GM12878 (cell line): ENCODE results near the gene SLC27A5. TPM values are rescaled to one million over a fixed set of nuclear protein-coding genes. Genes with fewer than 3 reads are reported as not detected.
A peak's percentile ranks its signal among the peaks of the same experiment; 100 is the strongest.

Experiments
- ATAC-seq: fragments of 200-7000 bp; cut with Tn5 transposase; 3 replicates; pipeline ENCODE4 v1.9.1; 2020; ENCODE audit warnings: mild to moderate bottlenecking, moderate library complexity
- BruUV-seq: library from RNA; stranded (reverse); fragments of 400-500 nt; replicated peaks from 2 replicates; lab custom pipeline; 2021; lab: Mats Ljungman, UMichigan
- CTCF ChIA-PET: fragments of 300-600 bp; sonication (Branson Sonifier 250); formaldehyde crosslinking; extraction: SDS; loops from one replicate; lab custom pipeline; 2021; ENCODE audit warnings: inconsistent platforms; lab: Yijun Ruan, JAX
- POLR2A ChIA-PET: fragments of 350-600 bp; formaldehyde crosslinking; extraction: SDS; loops from one replicate; lab custom pipeline; 2021; ENCODE audit warnings: inconsistent platforms; lab: Charles Lee
- RAD21 ChIA-PET: fragments of 300-600 bp; sonication (Branson Sonifier 250); formaldehyde crosslinking; loops from one replicate; lab custom pipeline; 2023; ENCODE audit warnings: antibody characterized with exemption; ENCODE audit not compliant: unreplicated experiment; lab: Charles Lee
- SMC1A ChIA-PET: fragments of 300-600 bp; sonication (Branson Sonifier 250); formaldehyde crosslinking; loops from one replicate; lab custom pipeline; 2023; ENCODE audit not compliant: unreplicated experiment, uncharacterized antibody; lab: Charles Lee
- DNase-seq: peaks from one replicate; pipeline ENCODE4 v3.0.0-alpha.2; 2011; ENCODE audit warnings: low read depth, low spot score
- FAIRE-seq: peaks from 3 replicates; lab custom pipeline; 2011; peaks lifted over from hg19 to GRCh38; lab: Jason Lieb, UNC
- H2AFZ ChIP-seq: 2 replicates; pipeline ENCODE4 v1.6.0; 2011; ENCODE audit warnings: low read depth, low read length, control low read depth; ENCODE audit not compliant: control insufficient read depth
- H3K27ac ChIP-seq: 2 replicates; pipeline ENCODE4 v1.5.1; 2011; ENCODE audit warnings: control low read depth; ENCODE audit not compliant: control insufficient read depth, insufficient read depth
- H3K27me3 ChIP-seq, 2 experiments: replicated peaks in 1 of 2; 2 replicates each; pipeline versions ENCODE4 v1.6.0 to v1.6.1; 2011; ENCODE audit warnings: low read length in 1 of 2; ENCODE audit not compliant: control insufficient read depth in 2 of 2, insufficient read depth in 2 of 2
- H3K36me3 ChIP-seq, 2 experiments: 2 replicates each; pipeline ENCODE4 v1.5.1; 2011; ENCODE audit warnings: low read length in 1 of 2; ENCODE audit not compliant: control insufficient read depth in 2 of 2, insufficient read depth in 2 of 2
- H3K4me1 ChIP-seq: 2 replicates; pipeline ENCODE4 v1.6.1; 2011; ENCODE audit warnings: mild to moderate bottlenecking, low read length, moderate library complexity, mixed read lengths; ENCODE audit not compliant: control insufficient read depth, insufficient read depth
- H3K4me2 ChIP-seq: 2 replicates; pipeline ENCODE4 v1.6.0; 2011; ENCODE audit warnings: control low read depth; ENCODE audit not compliant: control insufficient read depth, insufficient read depth
- H3K4me3 ChIP-seq: fragments of 200-600 bp; sonication (generic); 2 replicates; pipeline ENCODE4 v1.5.1; 2016
- H3K79me2 ChIP-seq: 2 replicates; pipeline ENCODE4 v1.6.0; 2011; ENCODE audit warnings: low read length; ENCODE audit not compliant: control insufficient read depth, insufficient read depth
- H3K9ac ChIP-seq: 2 replicates; pipeline ENCODE4 v1.8.0; 2011; ENCODE audit warnings: low read length, control low read depth, mixed read lengths; ENCODE audit not compliant: control insufficient read depth, insufficient read depth
- H3K9me3 ChIP-seq: replicated peaks from 3 replicates; pipeline ENCODE4 v1.5.1; 2011; ENCODE audit warnings: mild to moderate bottlenecking, low read length; ENCODE audit not compliant: control insufficient read depth, insufficient read depth
- H4K20me1 ChIP-seq: 2 replicates; pipeline ENCODE4 v1.6.0; 2011; ENCODE audit not compliant: control insufficient read depth, insufficient read depth
- ATF7 ChIP-seq: fragments of 450-650 bp; IDR thresholded peaks from 2 replicates; pipeline ENCODE4 v1.6.1; 2016; ENCODE audit warnings: low read depth, mild to moderate bottlenecking
- BCL11A ChIP-seq: IDR thresholded peaks from 2 replicates; pipeline ENCODE4 v1.6.1; 2011; ENCODE audit warnings: low read depth, low read length
- CHD4 ChIP-seq: fragments of 200-600 bp; sonication (generic); IDR thresholded peaks from 2 replicates; pipeline ENCODE4 v1.6.1; 2016; ENCODE audit warnings: mild to moderate bottlenecking
- CREB1 ChIP-seq: IDR thresholded peaks from 2 replicates; pipeline ENCODE4 v1.6.1; 2012; ENCODE audit warnings: low read depth, mild to moderate bottlenecking, inconsistent platforms
- EGR1 ChIP-seq, 2 experiments: IDR thresholded peaks; 1 replicate in 1 of 2; 2 replicates in 1 of 2; pipeline ENCODE4 v1.6.1; 2011 to 2012; ENCODE audit warnings: low read depth in 2 of 2, low read length in 2 of 2, borderline replicate concordance in 1 of 2, mild to moderate bottlenecking in 1 of 2, moderate library complexity in 1 of 2
- IKZF1 ChIP-seq: fragments of 450-650 bp; conservative IDR thresholded peaks from 2 replicates; pipeline ENCODE4 v1.6.1; 2017; ENCODE audit warnings: antibody characterized with exemption, mild to moderate bottlenecking
- MTA3 ChIP-seq: IDR thresholded peaks from 2 replicates; pipeline ENCODE4 v1.6.1; 2012; ENCODE audit warnings: low read length, inconsistent platforms, borderline replicate concordance
- MYB ChIP-seq: fragments of 150-350 bp; IDR thresholded peaks from 2 replicates; pipeline ENCODE4 v1.6.1; 2014; ENCODE audit warnings: mild to moderate bottlenecking, low read depth, low read length, borderline replicate concordance
- NFYA ChIP-seq: IDR thresholded peaks from 2 replicates; pipeline ENCODE4 v1.6.1; 2011; ENCODE audit warnings: low read depth, mild to moderate bottlenecking, low read length, improper control_type of control experiment, borderline replicate concordance
- POLR2A ChIP-seq: IDR thresholded peaks from 2 replicates; pipeline ENCODE4 v1.6.1; 2011; ENCODE audit warnings: low read depth, mild to moderate bottlenecking, low read length
- RB1 ChIP-seq: fragments of 450-650 bp; formaldehyde crosslinking; IDR thresholded peaks from 2 replicates; pipeline ENCODE4 v1.6.1; 2017; ENCODE audit warnings: mild to moderate bottlenecking, borderline replicate concordance
- RUNX3 ChIP-seq: IDR thresholded peaks from 2 replicates; pipeline ENCODE4 v1.6.1; 2012; ENCODE audit warnings: low read length, inconsistent platforms
- ZBED1 ChIP-seq: IDR thresholded peaks from 2 replicates; pipeline ENCODE4 v1.6.1; 2016; ENCODE audit warnings: borderline replicate concordance
- ZNF217 ChIP-seq: fragments of 450-650 bp; IDR thresholded peaks from 2 replicates; pipeline ENCODE4 v1.6.1; 2017; ENCODE audit warnings: antibody characterized with exemption, mild to moderate bottlenecking
- ZNF622 ChIP-seq: fragments of 450-650 bp; IDR thresholded peaks from 2 replicates; pipeline ENCODE4 v1.6.1; 2017; ENCODE audit warnings: mild to moderate bottlenecking, inconsistent platforms
- WGBS: methylation state at CpG from one replicate; pipeline ENCODE4 v1.1.6; 2016; ENCODE audit warnings: low lambda C conversion rate; ENCODE audit not compliant: insufficient replicate concordance, insufficient coverage; ENCODE audit errors: missing lambda C conversion rate; 5-methylcytosine and 5-hydroxymethylcytosine counted together
- in situ Hi-C: fragments of 300-500 bp; cut with MboI; formaldehyde crosslinking; loops from 9 replicates; pipeline ENCODE4 v1.14.3; 2018; ENCODE audit warnings: mixed read lengths
- intact Hi-C: fragments of 100-400 bp; cut with micrococcal nuclease; formaldehyde crosslinking; loops from one replicate; pipeline ENCODE4 v1.14.2; 2022; ENCODE audit not compliant: unreplicated experiment
- polyA plus RNA-seq, 11 experiments: library from polyadenylated mRNA; depleted of rRNA in 4 of 11; unstranded in 6 of 11; stranded (reverse) in 5 of 11; fragments of >200 nt; fragmentation: Nextera tagmentation in 4 of 11; fragmentation: Illumina TruSeq in 1 of 11; extraction: Ambion mirVana in 4 of 11; extraction: Trizol in 1 of 11; gene quantifications; 1 replicate in 1 of 11; 2 replicates in 10 of 11; pipeline versions ENCODE4 v1.2.1 to v1.2.3, GENCODE V29; 2011 to 2016; ENCODE audit warnings: inconsistent platforms in 2 of 11, missing spikeins in 2 of 11, low read depth in 1 of 11
- total RNA-seq, 4 experiments: library from RNA; depleted of rRNA in 3 of 4; stranded (reverse); fragments of >200 nt in 3 of 4; fragmentation: Illumina TruSeq in 1 of 4; extraction: Trizol in 1 of 4; gene quantifications; 2 replicates each; pipeline versions ENCODE4 v1.2.1 to v1.2.3, GENCODE V29; 2013 to 2021
- TF ChIP-seq, protein P1 (sequence below): fragments of 450-650 bp; conservative IDR thresholded peaks from 2 replicates; pipeline ENCODE4 v1.6.1; 2017; ENCODE audit warnings: mild to moderate bottlenecking, moderate library complexity
- TF ChIP-seq, protein P2 (sequence below): IDR thresholded peaks from 2 replicates; pipeline ENCODE4 v1.6.1; 2011; ENCODE audit warnings: mild to moderate bottlenecking, low read depth, low read length, moderate library complexity; ENCODE audit not compliant: insufficient replicate concordance
- TF ChIP-seq, protein P3 (sequence below): fragments of 450-650 bp; IDR thresholded peaks from 2 replicates; pipeline ENCODE4 v1.6.1; 2014; ENCODE audit warnings: mild to moderate bottlenecking

SLC27A5 gene
- total and polyA plus RNA-seq, 10 of the 15 experiments (the other 5 are each of a cell fraction or from before 2014, with no cell fraction given): 21.2 to 127 (median 31.8) TPM

DNA sequence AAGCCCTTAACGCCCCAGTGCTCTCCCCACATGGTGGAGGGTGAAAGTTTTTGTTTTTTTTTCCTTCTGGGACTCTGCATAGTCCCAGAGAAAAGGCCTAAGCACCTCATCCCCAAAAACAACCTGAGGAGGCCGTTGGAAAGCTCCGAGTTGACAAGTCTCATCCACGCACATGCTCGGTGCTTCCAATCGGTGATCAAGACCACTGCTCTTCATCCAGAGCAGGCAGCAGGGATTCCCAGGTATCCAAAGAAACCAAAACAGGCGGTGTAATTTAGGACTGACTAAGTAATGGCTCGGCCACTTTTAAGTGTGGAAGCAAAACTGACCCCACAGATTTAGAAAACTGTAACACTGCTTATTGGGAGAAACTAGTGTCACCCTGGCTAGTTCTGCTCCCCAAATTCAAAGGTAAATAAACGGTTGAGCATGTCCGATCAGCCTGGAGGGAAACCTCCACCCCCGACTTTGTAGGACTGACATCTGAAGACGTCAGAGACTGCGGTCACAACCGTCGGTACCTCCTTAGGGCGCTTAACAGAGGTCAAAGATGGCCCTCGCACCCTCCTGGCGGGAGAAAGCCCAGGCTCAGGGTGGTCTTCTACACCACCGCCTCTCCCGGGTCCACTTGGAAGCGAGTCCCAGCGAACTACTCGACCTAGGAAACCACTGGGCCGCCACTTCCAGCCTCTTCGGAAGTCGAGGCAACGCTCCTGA lies 36.6 kb downstream of the SLC27A5 start:
- FAIRE-seq: peak; percentile 69
- BruUV-seq: TSS peak; percentile 46
- no peak for DNase-seq
- peak; percentile 30 for ATAC-seq
- H3K4me3 ChIP-seq: peak overlapping the region; percentile 50
- no peaks in the 10 kb centered on the region for H3K9me3 ChIP-seq
- H3K4me1 ChIP-seq: peaks cover 21% of the 10 kb centered on the region
- SMC1A ChIA-PET: interaction anchor here (1.5 kb wide), 1 partner anchor 9 kb away, joined by 4 read pairs; no protein-coding TSS in a partner anchor
- intact Hi-C loops (no loop called here), in situ Hi-C loops (no loop called here)
- no peaks in the 10 kb centered on the region; the same call in 1 of the 2 replicates for H3K79me2 ChIP-seq
- TF ChIP-seq RB1 (0 out of 2 replicates have a peak, but pooled peaks have one; percentile 10), CREB1 (peak; percentile 18; the same call in 1 of the 2 replicates), EGR1 (IDR thresholded peaks at IDR 0.05; ENCODE audit: borderline replicate concordance in 1 of 2, low read depth in 2 of 2, low read length in 2 of 2) (peak in 1 of 2 experiments; percentile 54; a peak in 1 of 3 replicates), ZNF217 (no peak), NFYA (no peak), POLR2A (peak; percentile 0), MYB (no peak), CHD4 (no peak), ZBED1 (0 out of 2 replicates have a peak, but pooled peaks have one; percentile 39), ZNF622 (no peak), IKZF1 (no peak), BCL11A (no peak), RUNX3 (peak; percentile 79), ATF7 (no peak), MTA3 (0 out of 2 replicates have a peak, but pooled peaks have one; percentile 14)
- TF ChIP-seq, protein P1, sequence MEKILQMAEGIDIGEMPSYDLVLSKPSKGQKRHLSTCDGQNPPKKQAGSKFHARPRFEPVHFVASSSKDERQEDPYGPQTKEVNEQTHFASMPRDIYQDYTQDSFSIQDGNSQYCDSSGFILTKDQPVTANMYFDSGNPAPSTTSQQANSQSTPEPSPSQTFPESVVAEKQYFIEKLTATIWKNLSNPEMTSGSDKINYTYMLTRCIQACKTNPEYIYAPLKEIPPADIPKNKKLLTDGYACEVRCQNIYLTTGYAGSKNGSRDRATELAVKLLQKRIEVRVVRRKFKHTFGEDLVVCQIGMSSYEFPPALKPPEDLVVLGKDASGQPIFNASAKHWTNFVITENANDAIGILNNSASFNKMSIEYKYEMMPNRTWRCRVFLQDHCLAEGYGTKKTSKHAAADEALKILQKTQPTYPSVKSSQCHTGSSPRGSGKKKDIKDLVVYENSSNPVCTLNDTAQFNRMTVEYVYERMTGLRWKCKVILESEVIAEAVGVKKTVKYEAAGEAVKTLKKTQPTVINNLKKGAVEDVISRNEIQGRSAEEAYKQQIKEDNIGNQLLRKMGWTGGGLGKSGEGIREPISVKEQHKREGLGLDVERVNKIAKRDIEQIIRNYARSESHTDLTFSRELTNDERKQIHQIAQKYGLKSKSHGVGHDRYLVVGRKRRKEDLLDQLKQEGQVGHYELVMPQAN: peak; percentile 90
- TF ChIP-seq, protein P2, sequence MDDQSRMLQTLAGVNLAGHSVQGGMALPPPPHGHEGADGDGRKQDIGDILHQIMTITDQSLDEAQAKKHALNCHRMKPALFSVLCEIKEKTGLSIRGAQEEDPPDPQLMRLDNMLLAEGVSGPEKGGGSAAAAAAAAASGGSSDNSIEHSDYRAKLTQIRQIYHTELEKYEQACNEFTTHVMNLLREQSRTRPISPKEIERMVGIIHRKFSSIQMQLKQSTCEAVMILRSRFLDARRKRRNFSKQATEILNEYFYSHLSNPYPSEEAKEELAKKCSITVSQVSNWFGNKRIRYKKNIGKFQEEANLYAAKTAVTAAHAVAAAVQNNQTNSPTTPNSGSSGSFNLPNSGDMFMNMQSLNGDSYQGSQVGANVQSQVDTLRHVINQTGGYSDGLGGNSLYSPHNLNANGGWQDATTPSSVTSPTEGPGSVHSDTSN: peak; percentile 17
- TF ChIP-seq, protein P3, sequence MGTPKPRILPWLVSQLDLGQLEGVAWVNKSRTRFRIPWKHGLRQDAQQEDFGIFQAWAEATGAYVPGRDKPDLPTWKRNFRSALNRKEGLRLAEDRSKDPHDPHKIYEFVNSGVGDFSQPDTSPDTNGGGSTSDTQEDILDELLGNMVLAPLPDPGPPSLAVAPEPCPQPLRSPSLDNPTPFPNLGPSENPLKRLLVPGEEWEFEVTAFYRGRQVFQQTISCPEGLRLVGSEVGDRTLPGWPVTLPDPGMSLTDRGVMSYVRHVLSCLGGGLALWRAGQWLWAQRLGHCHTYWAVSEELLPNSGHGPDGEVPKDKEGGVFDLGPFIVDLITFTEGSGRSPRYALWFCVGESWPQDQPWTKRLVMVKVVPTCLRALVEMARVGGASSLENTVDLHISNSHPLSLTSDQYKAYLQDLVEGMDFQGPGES: no peak
- no peaks in the 10 kb centered on the region for H3K27me3 ChIP-seq
- H2AFZ ChIP-seq: peak overlapping the region; percentile 81
- POLR2A ChIA-PET: interaction anchor here (0.7 to 1.9 kb wide), 2 partner anchors 24 to 113 kb away, joined by 3 to 5 read pairs; partner anchors contain the start of genes ZNF324B and ZNF497
- H3K36me3 ChIP-seq: peaks cover 5 to 7% of the 10 kb centered on the region in 2 experiments
- WGBS: 23% methylated on average over 27 of the region's 27 CpGs
- RAD21 ChIA-PET: interaction anchor here (0.5 to 0.6 kb wide), 2 partner anchors 10 to 14 kb away, joined by 3 to 4 read pairs; no protein-coding TSS in a partner anchor
- peak overlapping the region; percentile 82 for H3K9ac ChIP-seq
- peak overlapping the region; percentile 81 for H3K27ac ChIP-seq
- CTCF ChIA-PET: no interaction called here
- no peaks in the 10 kb centered on the region for H4K20me1 ChIP-seq
- peak overlapping the region; percentile 83 for H3K4me2 ChIP-seq
